Lung (tissue), 12 donors: ENCODE measurements around the gene CXCL16. TPM values are rescaled to one million over a fixed set of nuclear protein-coding genes. Genes with fewer than 3 reads are reported as not detected.
A peak's percentile ranks its signal among the peaks of the same experiment; 100 is the strongest.

ENCODE experiments used
- ATAC-seq: fragments of 200-7000 bp; cut with Tn5 transposase; one replicate; pipeline ENCODE4 v1.9.1; 2020; ENCODE audit warnings: moderate number of reproducible peaks; ENCODE audit not compliant: insufficient read depth, low FRiP score
- DNase-seq, 3 donors: peaks; one replicate each; pipeline ENCODE4 v3.0.0-alpha.2; 2013 to 2017
- H3K27ac ChIP-seq, 2 donors: one replicate each; pipeline ENCODE4 v1.5.1; 2013; ENCODE audit warnings: mild to moderate bottlenecking in 2 of 2, moderate library complexity in 2 of 2, control low read depth in 1 of 2, inconsistent platforms in 1 of 2, low read depth in 1 of 2, low read length in 1 of 2
- H3K27me3 ChIP-seq, 3 donors: one replicate each; pipeline ENCODE4 v1.5.1; 2013; ENCODE audit warnings: low read length in 2 of 3; ENCODE audit not compliant: control insufficient read depth in 3 of 3, insufficient read depth in 3 of 3
- H3K36me3 ChIP-seq, 4 donors: one replicate each; pipeline ENCODE4 v1.5.1; 2013; ENCODE audit warnings: low read length in 4 of 4, mild to moderate bottlenecking in 1 of 4, moderate library complexity in 1 of 4; ENCODE audit not compliant: control insufficient read depth in 4 of 4, insufficient read depth in 4 of 4
- H3K4me1 ChIP-seq, 5 donors: one replicate each; pipeline ENCODE4 v1.5.1; 2013; ENCODE audit warnings: low read length in 5 of 5, mild to moderate bottlenecking in 2 of 5, moderate library complexity in 1 of 5; ENCODE audit not compliant: control insufficient read depth in 5 of 5, insufficient read depth in 5 of 5
- H3K4me3 ChIP-seq: one replicate; pipeline ENCODE4 v1.5.1; 2013; ENCODE audit warnings: mild to moderate bottlenecking, control low read depth, moderate library complexity
- H3K9ac ChIP-seq, 2 donors: one replicate each; pipeline ENCODE4 v1.5.1; 2013; ENCODE audit warnings: low read length in 2 of 2, control low read depth in 1 of 2; ENCODE audit not compliant: insufficient read depth in 1 of 2
- H3K9me3 ChIP-seq, 4 donors: one replicate each; pipeline ENCODE4 v1.5.1; 2013; ENCODE audit warnings: low read length in 3 of 4, mild to moderate bottlenecking in 1 of 4, moderate library complexity in 1 of 4; ENCODE audit not compliant: control insufficient read depth in 4 of 4, insufficient read depth in 3 of 4
- WGBS, 2 donors: extraction: QIAGEN DNeasy Blood & Tissue Kit; methylation state at CpG; one replicate each; pipeline ENCODE4 v1.1.7; 2013; 5-methylcytosine and 5-hydroxymethylcytosine counted together
- polyA plus RNA-seq, 2 donors: library from polyadenylated mRNA; stranded (reverse); fragments of 200-250 nt; gene quantifications; one replicate each; pipeline ENCODE4 v1.2.1, GENCODE V29; 2013
- total RNA-seq, 2 donors: library from RNA; depleted of rRNA in 1 of 2; stranded (reverse); fragments of >200 nt in 1 of 2; gene quantifications; one replicate each; pipeline ENCODE4 v1.2.1, GENCODE V29; 2014 to 2021
- TF ChIP-seq, protein P1 (sequence below): IDR thresholded peaks from 2 replicates; pipeline ENCODE4 v1.5.1; 2012; ENCODE audit warnings: mild to moderate bottlenecking; ENCODE audit errors: control extremely low read depth, extremely low read depth
- donor health status: control.
- donor health status: control.
- donor health status: Bipolar disorder and iron deficiency.
- donor health status: healthy.
- donor health status: DM: yes; HTN: yes; CAD: no.

Gene CXCL16
- total and polyA plus RNA-seq, 4 donors = 32.7 to 252 (median 111) TPM

DNA sequence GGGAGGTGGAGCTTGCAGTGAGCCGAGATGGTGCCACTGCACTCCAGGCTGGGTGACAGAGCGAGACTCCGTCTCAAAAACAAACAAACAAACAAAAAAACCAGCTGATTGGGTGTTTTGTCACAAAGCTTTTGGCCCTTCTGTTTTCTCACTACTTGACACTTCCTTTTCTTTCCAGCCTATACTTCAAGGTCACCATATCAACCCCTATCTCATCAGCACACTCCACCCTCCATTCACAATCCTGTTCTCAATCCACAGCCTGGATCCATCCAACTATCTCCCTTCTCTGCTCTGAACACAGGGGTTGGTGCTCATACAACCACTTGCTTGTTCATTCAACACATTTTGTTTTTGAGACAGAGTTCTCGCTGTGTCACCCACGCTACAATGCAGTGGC is 15.1 kb downstream of the CXCL16 start:
- Histone ChIP-seq H3K9ac (no peak overlapping the region), H3K9me3 (no peaks in the 10 kb centered on the region), H3K4me1 (peaks cover 0 to 6% (median 0%) of the 10 kb centered on the region in 5 donors), H3K27ac (no peak overlapping the region), H3K36me3 (peaks cover 0 to 9% (median 1%) of the 10 kb centered on the region in 4 donors), H3K27me3 (no peaks in the 10 kb centered on the region), H3K4me3 (no peak overlapping the region)
- ATAC-seq (no peak), DNase-seq (no peak)
- TF ChIP-seq, protein P1, sequence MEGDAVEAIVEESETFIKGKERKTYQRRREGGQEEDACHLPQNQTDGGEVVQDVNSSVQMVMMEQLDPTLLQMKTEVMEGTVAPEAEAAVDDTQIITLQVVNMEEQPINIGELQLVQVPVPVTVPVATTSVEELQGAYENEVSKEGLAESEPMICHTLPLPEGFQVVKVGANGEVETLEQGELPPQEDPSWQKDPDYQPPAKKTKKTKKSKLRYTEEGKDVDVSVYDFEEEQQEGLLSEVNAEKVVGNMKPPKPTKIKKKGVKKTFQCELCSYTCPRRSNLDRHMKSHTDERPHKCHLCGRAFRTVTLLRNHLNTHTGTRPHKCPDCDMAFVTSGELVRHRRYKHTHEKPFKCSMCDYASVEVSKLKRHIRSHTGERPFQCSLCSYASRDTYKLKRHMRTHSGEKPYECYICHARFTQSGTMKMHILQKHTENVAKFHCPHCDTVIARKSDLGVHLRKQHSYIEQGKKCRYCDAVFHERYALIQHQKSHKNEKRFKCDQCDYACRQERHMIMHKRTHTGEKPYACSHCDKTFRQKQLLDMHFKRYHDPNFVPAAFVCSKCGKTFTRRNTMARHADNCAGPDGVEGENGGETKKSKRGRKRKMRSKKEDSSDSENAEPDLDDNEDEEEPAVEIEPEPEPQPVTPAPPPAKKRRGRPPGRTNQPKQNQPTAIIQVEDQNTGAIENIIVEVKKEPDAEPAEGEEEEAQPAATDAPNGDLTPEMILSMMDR = no peak
- 89 to 90% methylated on average over 5 of the region's 5 CpGs for WGBS, 2 donors

DNA sequence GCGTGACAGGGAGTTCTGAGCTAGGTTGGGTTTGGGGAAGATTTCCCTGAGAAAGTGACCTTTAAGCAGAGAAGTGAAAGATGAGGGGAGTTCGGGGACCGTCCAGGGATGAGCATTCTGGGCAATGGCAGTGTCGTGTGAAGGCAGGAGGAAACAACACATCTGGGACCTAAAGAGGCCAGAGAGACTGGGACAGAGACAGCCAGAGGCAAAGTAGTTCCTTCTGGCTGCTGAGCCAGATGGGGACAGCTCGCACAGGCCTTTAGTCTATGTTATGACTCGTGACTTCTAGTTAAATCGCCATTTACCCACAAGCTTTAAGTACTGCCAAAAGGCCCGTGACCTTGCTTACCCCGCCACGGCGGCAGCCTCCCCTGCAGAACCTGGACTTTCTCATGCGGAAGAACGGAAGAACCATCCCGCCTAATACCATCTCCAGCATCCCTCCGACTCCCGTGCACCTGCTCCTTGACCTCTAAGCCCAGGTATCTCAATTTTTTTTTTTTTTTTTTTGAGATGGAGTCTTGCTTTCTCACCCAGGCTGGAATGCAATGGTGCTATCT is 17.0 kb downstream of the CXCL16 start:
- H3K9me3 ChIP-seq = no peaks in the 10 kb centered on the region
- 88 to 90% methylated on average over 16 of the region's 16 CpGs for WGBS, 2 donors
- no peak overlapping the region for H3K9ac ChIP-seq
- TF ChIP-seq, protein P1 = no peak
- no peak overlapping the region for H3K27ac ChIP-seq
- H3K36me3 ChIP-seq = peaks cover 0 to 21% (median 3%) of the 10 kb centered on the region in 4 donors
- no peak overlapping the region for H3K4me3 ChIP-seq
- H3K4me1 ChIP-seq = peaks cover 0 to 6% (median 0%) of the 10 kb centered on the region in 5 donors
- no peaks in the 10 kb centered on the region for H3K27me3 ChIP-seq
- ATAC-seq (no peak), DNase-seq (no peak)

DNA sequence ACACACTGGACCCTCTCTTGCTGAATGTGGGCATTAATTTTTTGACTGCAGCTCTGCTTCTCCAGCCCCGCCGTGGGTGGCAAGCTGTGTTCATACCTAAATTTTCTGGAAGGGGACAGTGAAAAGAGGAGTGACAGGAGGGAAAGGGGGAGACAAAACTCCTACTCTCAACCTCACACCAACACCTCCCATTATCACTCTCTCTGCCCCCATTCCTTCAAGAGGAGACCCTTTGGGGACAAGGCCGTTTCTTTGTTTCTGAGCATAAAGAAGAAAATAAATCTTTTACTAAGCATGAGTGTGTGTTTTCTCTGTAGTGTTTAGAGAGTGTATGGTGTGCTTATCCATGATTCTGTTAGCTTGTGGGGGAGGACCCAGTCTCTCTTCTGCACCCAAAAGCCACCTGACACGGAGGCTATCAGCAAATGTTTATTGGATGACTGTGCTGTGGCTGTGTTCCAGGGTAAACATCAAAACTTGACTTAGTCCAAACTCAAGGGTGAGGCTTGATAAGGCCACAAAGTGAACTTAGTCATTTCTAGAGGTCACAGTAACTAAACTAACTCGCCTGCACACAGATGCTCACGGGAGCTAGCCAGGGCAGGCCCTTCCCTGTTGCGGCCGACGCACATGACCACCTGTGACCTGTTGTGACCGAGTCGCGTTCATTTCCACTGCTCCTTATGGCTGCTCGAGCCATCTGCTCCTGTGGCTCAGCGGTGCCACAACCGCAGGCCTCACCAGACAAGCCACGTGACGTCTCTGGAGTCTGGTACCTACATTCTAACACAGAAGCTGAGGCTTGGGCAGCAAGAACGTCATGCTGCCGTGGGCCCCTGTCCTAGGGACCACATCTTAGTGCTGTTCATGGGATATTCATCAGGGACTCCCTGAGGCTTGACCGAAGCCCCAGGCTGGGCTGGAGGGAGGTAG is 18.3 kb downstream of the CXCL16 start:
- H3K36me3 ChIP-seq = peaks cover 0 to 32% (median 3%) of the 10 kb centered on the region in 4 donors
- DNase-seq (peak in 1 of 3 donors; percentile 67), ATAC-seq (peak; percentile 75)
- TF ChIP-seq, protein P1 = no peak
- peaks cover 0 to 6% (median 0%) of the 10 kb centered on the region in 5 donors for H3K4me1 ChIP-seq
- WGBS, 2 donors = 64 to 77% methylated on average over 20 of the region's 20 CpGs
- no peak overlapping the region for H3K4me3 ChIP-seq
- no peaks in the 10 kb centered on the region for H3K9me3 ChIP-seq
- H3K9ac ChIP-seq = no peak overlapping the region
- H3K27ac ChIP-seq = peak overlapping the region; percentile 47 to 83
- no peaks in the 10 kb centered on the region for H3K27me3 ChIP-seq
